ENCODE results near the gene LMTK2.
A peak's percentile ranks its signal among the peaks of the same experiment; 100 is the strongest.

Gene LMTK2

DNA sequence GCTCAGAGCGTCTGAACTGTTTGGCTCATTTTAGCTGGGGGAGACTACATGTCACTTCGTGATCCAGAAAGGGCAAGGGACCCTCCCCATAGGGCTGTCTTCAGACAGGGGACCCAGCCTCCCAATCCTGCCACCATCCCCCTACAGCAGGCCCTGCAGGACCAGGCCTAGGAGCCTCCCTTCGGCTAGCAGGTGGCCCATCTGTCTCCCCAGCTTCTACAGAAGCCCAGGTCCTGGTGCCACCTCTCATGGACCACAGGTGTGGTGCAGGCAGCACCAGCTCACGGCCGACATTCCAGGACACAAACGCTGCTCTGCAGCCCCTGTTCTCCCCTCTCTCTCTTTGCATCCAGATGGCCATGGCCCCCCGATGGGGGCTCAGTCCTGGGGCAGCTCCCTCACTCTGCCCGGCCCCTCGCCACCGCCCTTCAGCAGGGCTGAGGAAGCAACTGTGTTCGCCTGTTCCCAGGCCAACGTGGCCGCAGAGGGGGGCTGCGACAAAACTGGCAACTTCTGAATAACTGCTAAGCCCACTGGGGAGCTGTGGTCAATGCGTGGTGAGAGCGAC, 135.1 kb downstream of the LMTK2 start:
- TF ChIP-seq CTCF (IDR thresholded peaks at IDR 0.05; ENCODE audit: poor library complexity, severe bottlenecking), result peak; percentile 30
- Histone ChIP-seq H3K4me3 (ENCODE audit: severe bottlenecking) (no peak overlapping the region), H3K36me3 (ENCODE audit: low read depth) (no peaks in the 10 kb centered on the region), H3K9me3 (ENCODE audit: severe bottlenecking) (no peaks in the 10 kb centered on the region), H3K4me1 (ENCODE audit: insufficient read depth, poor library complexity, severe bottlenecking) (no peaks in the 10 kb centered on the region), H3K27me3 (ENCODE audit: insufficient read depth, poor library complexity, severe bottlenecking) (no peaks in the 10 kb centered on the region), H3K27ac (ENCODE audit: poor library complexity, severe bottlenecking) (no peak overlapping the region)
- no peak for ATAC-seq (ENCODE audit: low read depth)
- no peak for DNase-seq (ENCODE audit: low spot score)

- no peak for ATAC-seq (ENCODE audit: low read depth)
- H3K4me3 ChIP-seq (ENCODE audit: severe bottlenecking), result no peak overlapping the region
- H3K4me1 ChIP-seq (ENCODE audit: insufficient read depth, poor library complexity, severe bottlenecking), result no peaks in the 10 kb centered on the region
- DNase-seq (ENCODE audit: low spot score), result no peak
- H3K9me3 ChIP-seq (ENCODE audit: severe bottlenecking), result no peaks in the 10 kb centered on the region
- H3K27ac ChIP-seq (ENCODE audit: poor library complexity, severe bottlenecking), result no peak overlapping the region
- H3K27me3 ChIP-seq (ENCODE audit: insufficient read depth, poor library complexity, severe bottlenecking), result no peaks in the 10 kb centered on the region
- no peak for TF ChIP-seq CTCF (IDR thresholded peaks at IDR 0.05; ENCODE audit: poor library complexity, severe bottlenecking)
- H3K36me3 ChIP-seq (ENCODE audit: low read depth), result no peaks in the 10 kb centered on the region
Measured at GRCh38 chr7:98242342-98242741, 135.7 kb downstream of the LMTK2 start.

GRCh38 chr7:98242934-98243333, 136.3 kb downstream of the LMTK2 start:
- Histone ChIP-seq H3K27ac (ENCODE audit: poor library complexity, severe bottlenecking) (no peak overlapping the region), H3K9me3 (ENCODE audit: severe bottlenecking) (no peaks in the 10 kb centered on the region), H3K4me3 (ENCODE audit: severe bottlenecking) (no peak overlapping the region), H3K36me3 (ENCODE audit: low read depth) (no peaks in the 10 kb centered on the region), H3K27me3 (ENCODE audit: insufficient read depth, poor library complexity, severe bottlenecking) (no peaks in the 10 kb centered on the region), H3K4me1 (ENCODE audit: insufficient read depth, poor library complexity, severe bottlenecking) (no peaks in the 10 kb centered on the region)
- TF ChIP-seq CTCF (IDR thresholded peaks at IDR 0.05; ENCODE audit: poor library complexity, severe bottlenecking), result no peak
- ATAC-seq (ENCODE audit: low read depth) (no peak), DNase-seq (ENCODE audit: low spot score) (no peak)

GRCh38 chr7:98244871-98245270, 138.2 kb downstream of the LMTK2 start:
- Histone ChIP-seq H3K9me3 (ENCODE audit: severe bottlenecking) (no peaks in the 10 kb centered on the region), H3K36me3 (ENCODE audit: low read depth) (no peaks in the 10 kb centered on the region), H3K4me3 (ENCODE audit: severe bottlenecking) (no peak overlapping the region), H3K4me1 (ENCODE audit: insufficient read depth, poor library complexity, severe bottlenecking) (no peaks in the 10 kb centered on the region), H3K27ac (ENCODE audit: poor library complexity, severe bottlenecking) (no peak overlapping the region), H3K27me3 (ENCODE audit: insufficient read depth, poor library complexity, severe bottlenecking) (no peaks in the 10 kb centered on the region)
- no peak for TF ChIP-seq CTCF (IDR thresholded peaks at IDR 0.05; ENCODE audit: poor library complexity, severe bottlenecking)
- DNase-seq (ENCODE audit: low spot score) (no peak), ATAC-seq (ENCODE audit: low read depth) (no peak)

DNA sequence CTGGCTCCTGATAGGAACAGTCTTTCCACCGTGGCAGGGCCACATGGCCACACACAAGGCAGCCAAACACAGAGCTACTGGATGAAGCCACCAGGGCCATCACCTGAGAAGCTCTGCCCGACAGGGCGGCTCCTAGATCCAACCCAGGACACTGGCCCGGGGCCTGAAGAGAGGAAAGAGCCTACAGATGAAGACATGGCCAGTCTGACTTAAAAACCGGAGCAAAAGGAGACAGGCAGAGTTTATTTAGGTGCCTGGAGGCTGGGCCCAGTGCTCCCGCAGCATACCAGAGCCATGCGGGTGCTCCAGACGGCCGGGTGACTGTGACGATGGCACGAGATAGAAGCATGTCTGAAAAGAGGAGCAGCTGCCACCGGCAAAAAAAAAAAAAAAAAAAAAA, 141.5 kb downstream of the LMTK2 start:
- TF ChIP-seq CTCF (IDR thresholded peaks at IDR 0.05; ENCODE audit: poor library complexity, severe bottlenecking), result no peak

More for the DNA sequence above, 141.5 kb downstream of the LMTK2 start:
- ATAC-seq (ENCODE audit: low read depth) (no peak), DNase-seq (ENCODE audit: low spot score) (no peak)
- no peaks in the 10 kb centered on the region for H3K9me3 ChIP-seq (ENCODE audit: severe bottlenecking)
- no peak overlapping the region for H3K4me3 ChIP-seq (ENCODE audit: severe bottlenecking)
- H3K36me3 ChIP-seq (ENCODE audit: low read depth), result no peaks in the 10 kb centered on the region
- H3K27me3 ChIP-seq (ENCODE audit: insufficient read depth, poor library complexity, severe bottlenecking), result no peaks in the 10 kb centered on the region
- H3K27ac ChIP-seq (ENCODE audit: poor library complexity, severe bottlenecking), result no peak overlapping the region
- H3K4me1 ChIP-seq (ENCODE audit: insufficient read depth, poor library complexity, severe bottlenecking), result peaks cover 6% of the 10 kb centered on the region

Measured in RWPE2 (cell line).